ENCODE results near the gene EFNA2. TPM values are rescaled to one million over a fixed set of nuclear protein-coding genes. Genes with fewer than 3 reads are reported as not detected.
"Not testable (repeated sequence)": the region's sequence is repeated elsewhere in the genome, so short reads cannot be mapped to it uniquely, and the experiment has no call there.

EFNA2 gene
- total and polyA plus RNA-seq, 8 donors, result 0.15 to 21.1 (median 0.55) TPM; not detected in 5

DNA sequence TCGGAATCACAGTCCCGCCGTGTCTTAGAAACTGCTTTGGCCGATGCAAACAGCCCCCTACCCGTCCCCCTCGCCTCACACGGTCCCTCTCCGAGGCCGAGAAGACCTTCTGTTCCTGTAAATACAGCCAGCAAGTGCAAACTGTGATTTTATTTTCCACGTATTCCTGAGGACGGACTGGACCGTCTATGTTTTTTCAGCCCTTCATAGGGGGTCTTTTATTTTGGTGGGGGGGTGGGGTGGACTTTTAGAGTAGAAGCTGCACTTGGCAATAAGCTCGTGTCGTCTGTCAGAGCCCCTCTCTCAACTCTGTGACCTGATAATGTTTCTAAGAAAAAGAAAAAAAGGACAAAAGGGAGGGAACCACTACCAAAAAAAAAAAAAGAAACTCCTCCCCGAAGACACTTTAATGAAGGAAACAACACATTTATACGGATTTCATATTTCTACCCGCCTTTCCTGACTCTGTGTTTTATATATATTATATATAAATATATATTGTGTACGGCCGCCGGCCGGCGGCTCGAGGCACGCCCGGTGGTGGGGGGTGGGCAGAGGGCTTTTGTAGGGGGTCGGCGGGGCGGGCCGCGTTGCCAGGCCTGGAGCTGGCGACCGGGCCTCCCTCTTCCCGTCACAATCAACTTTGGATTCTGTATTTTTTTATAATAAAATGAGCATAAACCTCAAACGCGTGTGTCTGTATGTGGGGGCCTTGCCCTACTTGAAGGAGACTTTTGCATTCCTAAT is 15.2 kb downstream of the EFNA2 start:
- H3K4me3 ChIP-seq, result no peak overlapping the region
- no peak overlapping the region for H3K27ac ChIP-seq
- no peaks in the 10 kb centered on the region for H3K9me3 ChIP-seq
- peaks cover 0 to 15% (median 11%) of the 10 kb centered on the region in 3 donors for H3K27me3 ChIP-seq
- intact Hi-C loops (cut with DNase I; ENCODE audit: low total_unique reads), result no loop called here
- H3K36me3 ChIP-seq, result no peaks in the 10 kb centered on the region
- 80 to 87% (median 84%) methylated on average over 33 to 35 of the region's 35 CpGs for WGBS, 5 donors
- peaks cover 0 to 8% (median under 1%) of the 10 kb centered on the region in 4 donors for H3K4me1 ChIP-seq
- no peak for DNase-seq
- TF ChIP-seq POLR2AphosphoS5 (IDR thresholded peaks at IDR 0.05) (no peak), EP300 (IDR thresholded peaks at IDR 0.05) (no peak), CTCF (IDR thresholded peaks at IDR 0.05) (no peak), POLR2A (IDR thresholded peaks at IDR 0.05) (no peak)

GRCh38 chr19:1302533-1303239 is 17.0 kb downstream of the EFNA2 start:
- TF ChIP-seq POLR2A (IDR thresholded peaks at IDR 0.05), result no peak
- TF ChIP-seq POLR2AphosphoS5 (IDR thresholded peaks at IDR 0.05), result no peak
- no peaks in the 10 kb centered on the region for H3K9me3 ChIP-seq

GRCh38 chr19:1304197-1304924 is 18.7 kb downstream of the EFNA2 start:
- DNase-seq, result peak; percentile 56 to 76
- intact Hi-C loops (cut with DNase I; ENCODE audit: low total_unique reads), result no loop called here
- Histone ChIP-seq H3K4me3 (no peak overlapping the region), H3K27ac (no peak overlapping the region), H3K4me1 (peaks cover 0 to 8% (median 0%) of the 10 kb centered on the region in 4 donors), H3K36me3 (no peaks in the 10 kb centered on the region), H3K27me3 (peaks cover 0 to 17% (median 7%) of the 10 kb centered on the region in 3 donors), H3K9me3 (no peaks in the 10 kb centered on the region)
- WGBS, 5 donors, result 58 to 76% (median 63%) methylated on average over 10 to 28 of the region's 28 CpGs
- TF ChIP-seq POLR2AphosphoS5 (IDR thresholded peaks at IDR 0.05) (no peak), EP300 (IDR thresholded peaks at IDR 0.05) (no peak), POLR2A (IDR thresholded peaks at IDR 0.05) (no peak), CTCF (IDR thresholded peaks at IDR 0.05) (no peak)

More at GRCh38 chr19:1302533-1303239, 17.0 kb downstream of the EFNA2 start:
- WGBS, 5 donors, result 70 to 78% (median 77%) methylated on average over 17 to 36 of the region's 36 CpGs
- Histone ChIP-seq H3K27ac (no peak overlapping the region), H3K27me3 (peaks cover 0 to 9% (median 5%) of the 10 kb centered on the region in 3 donors), H3K36me3 (no peaks in the 10 kb centered on the region), H3K4me3 (no peak overlapping the region), H3K4me1 (peaks cover 0 to 8% (median 0%) of the 10 kb centered on the region in 4 donors)
- intact Hi-C loops (cut with DNase I; ENCODE audit: low total_unique reads), result no loop called here
- no peak for DNase-seq

DNA sequence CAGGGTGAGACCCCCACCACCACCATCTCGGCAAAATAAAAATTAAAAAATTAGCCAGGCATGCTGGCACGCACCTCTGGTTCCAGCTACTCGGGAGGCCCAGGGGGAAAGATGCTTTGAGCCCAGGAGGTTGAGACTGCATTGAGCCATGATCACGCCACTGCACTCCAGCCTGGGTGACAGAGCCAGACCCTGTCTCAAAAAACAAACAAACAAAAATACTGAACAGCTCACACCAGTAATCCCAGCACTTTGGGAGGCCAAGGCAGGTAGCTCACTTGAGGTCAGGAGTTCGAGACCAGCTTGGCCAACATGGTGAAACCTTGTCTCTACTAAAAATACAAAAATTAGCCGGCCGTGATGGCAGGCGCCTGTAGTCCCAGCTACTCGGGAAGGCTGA is 19.7 kb downstream of the EFNA2 start:
- intact Hi-C loops (cut with DNase I; ENCODE audit: low total_unique reads); H3K27ac ChIP-seq; H3K9me3 ChIP-seq; H3K4me1 ChIP-seq; H3K4me3 ChIP-seq; H3K36me3 ChIP-seq; DNase-seq: not testable (repeated sequence)
- H3K27me3 ChIP-seq, result peaks cover 0 to 20% (median 12%) of the 10 kb centered on the region in 3 donors
- WGBS, 5 donors, result 82 to 91% (median 89%) methylated on average over 9 of the region's 9 CpGs

DNA sequence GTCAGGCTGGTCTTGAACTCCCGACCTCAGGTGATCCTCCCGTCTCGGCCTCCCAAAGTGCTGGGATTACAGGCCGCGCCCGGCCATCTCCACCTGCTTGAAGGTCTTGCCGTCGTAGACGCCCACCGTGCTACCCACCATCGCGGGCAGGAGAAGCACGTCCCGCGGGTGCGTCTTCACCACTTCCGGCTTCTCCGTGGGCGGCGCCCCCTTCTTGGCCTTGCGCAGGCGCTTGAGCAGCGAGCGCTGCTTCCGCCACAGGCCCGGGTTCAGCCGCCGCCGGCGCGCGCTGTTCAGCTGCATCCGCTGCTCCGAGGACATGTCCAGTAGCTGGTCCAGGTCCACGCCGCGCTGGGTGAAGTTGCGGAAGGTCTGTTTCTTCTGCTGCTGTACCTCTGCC is 21.6 kb downstream of the EFNA2 start:
- H3K4me1 ChIP-seq, result peaks cover 0 to 8% (median 0%) of the 10 kb centered on the region in 4 donors
- WGBS, 5 donors, result 89 to 96% (median 95%) methylated on average over 24 to 38 of the region's 38 CpGs
- no peaks in the 10 kb centered on the region for H3K36me3 ChIP-seq
- H3K4me3 ChIP-seq, result no peak overlapping the region
- no peak for DNase-seq
- intact Hi-C loops (cut with DNase I; ENCODE audit: low total_unique reads), result no loop called here
- no peaks in the 10 kb centered on the region for H3K9me3 ChIP-seq
- H3K27me3 ChIP-seq, result peaks cover 0 to 36% (median 17%) of the 10 kb centered on the region in 3 donors
- H3K27ac ChIP-seq, result no peak overlapping the region
- no peak for TF ChIP-seq CTCF (IDR thresholded peaks at IDR 0.05)
- TF ChIP-seq POLR2A (IDR thresholded peaks at IDR 0.05), result no peak
- no peak for TF ChIP-seq POLR2AphosphoS5 (IDR thresholded peaks at IDR 0.05)
- no peak for TF ChIP-seq EP300 (IDR thresholded peaks at IDR 0.05)

All from stomach (tissue), 9 donors.